IMR-90 (cell line): ENCODE results near the gene COX10. TPM values are rescaled to one million over a fixed set of nuclear protein-coding genes. Genes with fewer than 3 reads are reported as not detected.

Source experiments
- ATAC-seq: fragments of 200-7000 bp; cut with Tn5 transposase; 2 replicates; pipeline ENCODE4 v1.9.1; 2020; ENCODE audit warnings: low read depth, mild to moderate bottlenecking, moderate library complexity
- BruUV-seq: library from RNA; stranded (reverse); fragments of 400-500 nt; replicated peaks from 2 replicates; lab custom pipeline; 2021; lab: Mats Ljungman, UMichigan
- CTCF ChIA-PET: fragments of 300-600 bp; formaldehyde crosslinking; extraction: SDS; loops from one replicate; lab custom pipeline; 2021; ENCODE audit warnings: antibody characterized with exemption; lab: Yijun Ruan, JAX
- POLR2A ChIA-PET: fragments of 300-600 bp; sonication (Branson Sonifier 250); formaldehyde crosslinking; loops from one replicate; lab custom pipeline; 2022; ENCODE audit warnings: antibody characterized with exemption; ENCODE audit not compliant: unreplicated experiment; lab: Charles Lee
- DNase-seq: peaks from one replicate; pipeline ENCODE4 v3.0.0; 2013
- H2AFZ ChIP-seq: replicated peaks from 2 replicates; pipeline ENCODE3; 2013; ENCODE audit warnings: low read length, mild to moderate bottlenecking; ENCODE audit not compliant: poor library complexity
- H2AK5ac ChIP-seq: 2 replicates; pipeline ENCODE4 v1.6.1; 2013; ENCODE audit warnings: low read depth, low read length, inconsistent platforms
- H2AK9ac ChIP-seq: replicated peaks from 2 replicates; pipeline ENCODE3; 2013; ENCODE audit warnings: mild to moderate bottlenecking, low read depth, low read length, moderate library complexity; ENCODE audit not compliant: poor library complexity
- H2BK120ac ChIP-seq: 2 replicates; pipeline ENCODE4 v1.6.1; 2013; ENCODE audit warnings: low read depth, low read length, inconsistent platforms
- H2BK15ac ChIP-seq: 3 replicates; pipeline ENCODE4 v1.6.1; 2013; ENCODE audit warnings: low read depth, low read length, inconsistent platforms
- H2BK20ac ChIP-seq: 2 replicates; pipeline ENCODE4 v1.6.1; 2013; ENCODE audit warnings: low read depth, mild to moderate bottlenecking, inconsistent platforms, low read length, moderate library complexity
- H2BK5ac ChIP-seq: 2 replicates; pipeline ENCODE4 v1.6.1; 2013; ENCODE audit warnings: mild to moderate bottlenecking, low read depth, low read length, inconsistent platforms; ENCODE audit not compliant: poor library complexity, severe bottlenecking
- H3K14ac ChIP-seq: replicated peaks from 2 replicates; pipeline ENCODE4 v1.6.1; 2013; ENCODE audit warnings: low read depth, low read length, inconsistent platforms
- H3K18ac ChIP-seq: 2 replicates; pipeline ENCODE4 v1.6.1; 2013; ENCODE audit warnings: low read depth, low read length, control low read depth
- H3K23ac ChIP-seq: 2 replicates; pipeline ENCODE4 v1.6.1; 2013; ENCODE audit warnings: low read depth, low read length, inconsistent platforms
- H3K27ac ChIP-seq: 2 replicates; pipeline ENCODE4 v1.5.1; 2013; ENCODE audit warnings: mild to moderate bottlenecking, control low read depth, low read length; ENCODE audit not compliant: insufficient read depth
- H3K27me3 ChIP-seq: 2 replicates; pipeline ENCODE4 v1.6.1; 2013; ENCODE audit warnings: low read length; ENCODE audit not compliant: control insufficient read depth, insufficient read depth
- H3K36me3 ChIP-seq: 2 replicates; pipeline ENCODE4 v1.6.1; 2013; ENCODE audit warnings: low read length, mixed read lengths; ENCODE audit not compliant: control insufficient read depth, insufficient read depth
- H3K4ac ChIP-seq: 2 replicates; pipeline ENCODE4 v1.6.1; 2013; ENCODE audit warnings: low read depth, low read length, inconsistent platforms
- H3K4me1 ChIP-seq: 2 replicates; pipeline ENCODE4 v1.6.1; 2013; ENCODE audit warnings: low read length, mixed read lengths; ENCODE audit not compliant: control insufficient read depth, insufficient read depth
- H3K4me2 ChIP-seq: 2 replicates; pipeline ENCODE4 v1.6.1; 2013; ENCODE audit warnings: low read depth, mild to moderate bottlenecking, control low read depth, low read length, moderate library complexity
- H3K4me3 ChIP-seq: 2 replicates; pipeline ENCODE4 v1.5.1; 2013; ENCODE audit warnings: low read depth, mild to moderate bottlenecking, control low read depth, low read length, moderate library complexity; ENCODE audit not compliant: insufficient read depth
- H3K56ac ChIP-seq: 2 replicates; pipeline ENCODE4 v1.6.1; 2013; ENCODE audit warnings: low read length, inconsistent platforms; ENCODE audit not compliant: insufficient read depth; ENCODE audit errors: extremely low read depth
- H3K79me1 ChIP-seq, 2 experiments: 2 replicates each; pipeline ENCODE4 v1.6.1; 2013; ENCODE audit warnings: low read length in 2 of 2, inconsistent platforms in 1 of 2, low read depth in 1 of 2
- H3K9ac ChIP-seq: 2 replicates; pipeline ENCODE4 v1.6.1; 2013; ENCODE audit warnings: low read depth, low read length, control low read depth
- H3K9me1 ChIP-seq: 2 replicates; pipeline ENCODE4 v1.6.1; 2013; ENCODE audit warnings: low read length, inconsistent platforms; ENCODE audit not compliant: insufficient read depth
- H3K9me3 ChIP-seq: 2 replicates; pipeline ENCODE4 v1.6.1; 2013; ENCODE audit warnings: low read length; ENCODE audit not compliant: control insufficient read depth, insufficient read depth
- H4K20me1 ChIP-seq: 2 replicates; pipeline ENCODE4 v1.6.1; 2013; ENCODE audit warnings: low read length, inconsistent platforms; ENCODE audit not compliant: insufficient read depth
- H4K5ac ChIP-seq: 2 replicates; pipeline ENCODE4 v1.6.1; 2013; ENCODE audit warnings: mild to moderate bottlenecking, low read depth, low read length, control low read depth
- H4K8ac ChIP-seq, 2 experiments: 2 replicates each; pipeline ENCODE4 v1.6.1; 2013; ENCODE audit warnings: low read depth in 2 of 2, low read length in 2 of 2, control low read depth in 1 of 2, inconsistent platforms in 1 of 2
- H4K91ac ChIP-seq: 2 replicates; pipeline ENCODE4 v1.6.1; 2013; ENCODE audit warnings: low read depth, low read length, inconsistent platforms; ENCODE audit not compliant: insufficient read depth
- BHLHE40 ChIP-seq: fragments of 150-350 bp; IDR thresholded peaks from 2 replicates; pipeline ENCODE4 v1.6.1; 2016; ENCODE audit warnings: mild to moderate bottlenecking, low read depth, low read length
- CEBPB ChIP-seq: IDR thresholded peaks from 2 replicates; pipeline ENCODE4 v1.6.1; 2012; ENCODE audit warnings: low read depth, low read length, improper control_type of control experiment
- CHD1 ChIP-seq: IDR thresholded peaks from 2 replicates; pipeline ENCODE4 v1.6.1; 2012; ENCODE audit warnings: low read depth, low read length, improper control_type of control experiment
- CTCF ChIP-seq: conservative IDR thresholded peaks from 2 replicates; pipeline ENCODE4 v1.5.1; 2012; ENCODE audit warnings: mild to moderate bottlenecking, low read depth, low read length, improper control_type of control experiment
- FOS ChIP-seq: fragments of 150-350 bp; IDR thresholded peaks from 2 replicates; pipeline ENCODE4 v1.6.1; 2016; ENCODE audit warnings: low read depth, low read length
- MAFK ChIP-seq: IDR thresholded peaks from 2 replicates; pipeline ENCODE4 v1.6.1; 2012; ENCODE audit warnings: low read depth, low read length, improper control_type of control experiment
- MAZ ChIP-seq: IDR thresholded peaks from 2 replicates; pipeline ENCODE4 v1.6.1; 2012; ENCODE audit warnings: low read depth, mild to moderate bottlenecking, low read length, improper control_type of control experiment, moderate library complexity, borderline replicate concordance
- MXI1 ChIP-seq: IDR thresholded peaks from 2 replicates; pipeline ENCODE4 v1.6.1; 2012; ENCODE audit warnings: low read depth, mild to moderate bottlenecking, low read length, moderate library complexity, borderline replicate concordance
- NFE2L2 ChIP-seq: fragments of 150-350 bp; IDR thresholded peaks from 2 replicates; pipeline ENCODE4 v1.6.1; 2016; ENCODE audit warnings: low read depth, mild to moderate bottlenecking, low read length
- POLR2A ChIP-seq: IDR thresholded peaks from 2 replicates; pipeline ENCODE4 v1.6.1; 2012; ENCODE audit warnings: mild to moderate bottlenecking, low read depth, low read length
- RAD21 ChIP-seq: IDR thresholded peaks from 2 replicates; pipeline ENCODE4 v1.6.1; 2012; ENCODE audit warnings: low read length, improper control_type of control experiment
- RCOR1 ChIP-seq: IDR thresholded peaks from 2 replicates; pipeline ENCODE4 v1.6.1; 2012; ENCODE audit warnings: mild to moderate bottlenecking, low read length, improper control_type of control experiment; ENCODE audit not compliant: insufficient replicate concordance
- RFX5 ChIP-seq: IDR thresholded peaks from 2 replicates; pipeline ENCODE4 v1.8.0; 2012; ENCODE audit warnings: low read depth, mild to moderate bottlenecking, low read length, moderate library complexity
- SMC3 ChIP-seq: fragments of 150-350 bp; IDR thresholded peaks from 2 replicates; pipeline ENCODE4 v1.6.1; 2016; ENCODE audit warnings: low read depth, mild to moderate bottlenecking, antibody characterized with exemption, low read length, moderate library complexity
- USF2 ChIP-seq: fragments of 150-350 bp; IDR thresholded peaks from 2 replicates; pipeline ENCODE4 v1.6.1; 2017; ENCODE audit warnings: mild to moderate bottlenecking, antibody characterized with exemption, low read length, low read depth
- WGBS, 2 experiments: methylation state at CpG; one replicate each; pipeline versions ENCODE4 v1.1.5 to v1.1.7; 2013; ENCODE audit warnings: missing lambda C conversion rate in 2 of 2; ENCODE audit not compliant: insufficient read length in 1 of 2; ENCODE audit errors: extremely low coverage in 2 of 2; 5-methylcytosine and 5-hydroxymethylcytosine counted together
- dilution Hi-C: fragments of 300-500 bp; cut with HindIII; formaldehyde crosslinking; loops from one replicate; pipeline ENCODE4 v1.14.3; 2018; ENCODE audit warnings: low sequenced_read_pairs; ENCODE audit not compliant: unreplicated experiment
- in situ Hi-C: fragments of 300-500 bp; cut with MboI; formaldehyde crosslinking; loops from 3 replicates; pipeline ENCODE4 v1.14.3; 2019; ENCODE audit warnings: low sequenced_read_pairs, inconsistent platforms, mixed read lengths
- intact Hi-C: fragments of 100-400 bp; cut with micrococcal nuclease; formaldehyde crosslinking; loops from 2 replicates; pipeline ENCODE4 v1.10.0; 2022
- polyA plus RNA-seq, 3 experiments: library from polyadenylated mRNA; depleted of rRNA; stranded (reverse); fragments of >200 nt; gene quantifications; 2 replicates each; pipeline ENCODE4 v1.2.3, GENCODE V29; 2012; ENCODE audit warnings: low replicate concordance in 1 of 3
- total RNA-seq: library from RNA; depleted of rRNA; stranded (reverse); fragments of >200 nt; gene quantifications from 2 replicates; pipeline ENCODE4 v1.2.3, GENCODE V29; 2012
- TF ChIP-seq, protein P1 (sequence below): fragments of 150-350 bp; IDR thresholded peaks from 2 replicates; pipeline ENCODE4 v1.6.1; 2016; ENCODE audit warnings: low read depth, mild to moderate bottlenecking, low read length, moderate library complexity, borderline replicate concordance

COX10 gene
- total and polyA plus RNA-seq, 2 of the 4 experiments (the other 2 are of a cell fraction): 15.4 to 16.1 TPM

DNA sequence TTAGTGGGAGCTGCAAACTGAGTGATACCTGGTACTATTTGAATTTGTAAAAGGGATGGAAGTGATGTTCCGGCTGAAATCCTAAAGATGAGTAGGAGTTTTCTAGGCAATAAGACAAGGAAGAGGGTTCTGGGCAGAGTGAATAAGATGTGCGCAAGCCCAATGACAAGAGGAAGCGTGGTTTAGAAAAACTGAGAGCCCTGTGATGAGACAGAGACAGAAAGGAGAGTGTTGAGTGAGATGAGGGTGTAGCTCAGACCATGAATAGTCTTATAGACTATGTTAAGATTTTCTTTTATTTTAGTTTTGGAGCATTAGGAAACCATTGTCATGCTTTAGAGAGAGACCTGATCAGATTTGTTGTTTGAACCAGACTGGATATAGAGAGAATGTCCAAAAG, 50.2 kb downstream of the COX10 start:
- H4K8ac ChIP-seq: no peak overlapping the region
- H3K36me3 ChIP-seq: no peaks in the 10 kb centered on the region
- in situ Hi-C loops: no loop called here
- ATAC-seq (no peak), DNase-seq (no peak)
- H3K9ac ChIP-seq: no peak overlapping the region
- no peak overlapping the region for H3K4me3 ChIP-seq
- intact Hi-C loops: no loop called here
- no peak overlapping the region for H2AK9ac ChIP-seq
- H2BK5ac ChIP-seq: no peak overlapping the region
- H3K4ac ChIP-seq: no peak overlapping the region
- H3K9me3 ChIP-seq: no peaks in the 10 kb centered on the region
- H2AK5ac ChIP-seq: no peak overlapping the region
- H3K79me1 ChIP-seq: peaks cover 34 to 41% of the 10 kb centered on the region in 2 experiments
- no peak overlapping the region for H4K5ac ChIP-seq
- H3K23ac ChIP-seq: no peak overlapping the region
- TF ChIP-seq USF2 (no peak), RCOR1 (no peak), MAFK (no peak), NFE2L2 (no peak), RAD21 (no peak), CTCF (no peak), MXI1 (no peak), MAZ (no peak), POLR2A (no peak), FOS (no peak), BHLHE40 (no peak), SMC3 (no peak), RFX5 (no peak), CHD1 (no peak), CEBPB (no peak)
- TF ChIP-seq, protein P1, sequence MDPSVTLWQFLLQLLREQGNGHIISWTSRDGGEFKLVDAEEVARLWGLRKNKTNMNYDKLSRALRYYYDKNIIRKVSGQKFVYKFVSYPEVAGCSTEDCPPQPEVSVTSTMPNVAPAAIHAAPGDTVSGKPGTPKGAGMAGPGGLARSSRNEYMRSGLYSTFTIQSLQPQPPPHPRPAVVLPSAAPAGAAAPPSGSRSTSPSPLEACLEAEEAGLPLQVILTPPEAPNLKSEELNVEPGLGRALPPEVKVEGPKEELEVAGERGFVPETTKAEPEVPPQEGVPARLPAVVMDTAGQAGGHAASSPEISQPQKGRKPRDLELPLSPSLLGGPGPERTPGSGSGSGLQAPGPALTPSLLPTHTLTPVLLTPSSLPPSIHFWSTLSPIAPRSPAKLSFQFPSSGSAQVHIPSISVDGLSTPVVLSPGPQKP: no peak
- H2BK15ac ChIP-seq: no peak overlapping the region
- no peak overlapping the region for H4K91ac ChIP-seq
- no peaks in the 10 kb centered on the region for H3K4me1 ChIP-seq
- BruUV-seq: no TSS peak
- CTCF ChIA-PET: no interaction called here
- no peak overlapping the region for H3K27ac ChIP-seq
- no peaks in the 10 kb centered on the region for H3K27me3 ChIP-seq
- H3K14ac ChIP-seq: no peak overlapping the region
- POLR2A ChIA-PET: no interaction called here
- H3K4me2 ChIP-seq: no peak overlapping the region
- H2BK20ac ChIP-seq: no peak overlapping the region
- dilution Hi-C loops: no loop called here
- H2BK120ac ChIP-seq: no peak overlapping the region
- H3K56ac ChIP-seq: no peak overlapping the region
- no peak overlapping the region for H2AFZ ChIP-seq
- peaks cover 7% of the 10 kb centered on the region; the same call in 1 of the 2 replicates for H3K9me1 ChIP-seq
- no peak overlapping the region for H3K18ac ChIP-seq
- 94% methylated on average over 3 of the region's 3 CpGs; no CpG with 5 or more reads in 1 of the 2 experiments for WGBS, 2 experiments
- peaks cover 2% of the 10 kb centered on the region; the same call in 1 of the 2 replicates for H4K20me1 ChIP-seq
